Omental fat pad (tissue), 4 donors: ENCODE measurements around the gene ENTPD8. TPM values are rescaled to one million over a fixed set of nuclear protein-coding genes. Genes with fewer than 3 reads are reported as not detected.

Source experiments
- ATAC-seq: fragments of 150-250 bp; one replicate; pipeline ENCODE4 v1.9.1; 2016; ENCODE audit warnings: mild to moderate bottlenecking, moderate library complexity; ENCODE audit not compliant: low FRiP score
- DNase-seq: peaks from one replicate; pipeline ENCODE4 v3.0.0-alpha.2; 2019; ENCODE audit warnings: low spot score
- total RNA-seq, 4 donors: library from RNA; depleted of rRNA; stranded (reverse); fragments of >200 nt; gene quantifications; one replicate each; pipeline ENCODE4 v1.1.0, GENCODE V29; 2016
- TF ChIP-seq, protein P1 (sequence below), 3 donors: fragments of 450-650 bp; IDR thresholded peaks; one replicate each; pipeline ENCODE4 v1.5.1; 2016 to 2017; ENCODE audit warnings: antibody characterized with exemption in 3 of 3, mild to moderate bottlenecking in 3 of 3, moderate library complexity in 2 of 3

ENTPD8 gene
- total RNA-seq, 4 donors from 2014 or later = not detected

DNA sequence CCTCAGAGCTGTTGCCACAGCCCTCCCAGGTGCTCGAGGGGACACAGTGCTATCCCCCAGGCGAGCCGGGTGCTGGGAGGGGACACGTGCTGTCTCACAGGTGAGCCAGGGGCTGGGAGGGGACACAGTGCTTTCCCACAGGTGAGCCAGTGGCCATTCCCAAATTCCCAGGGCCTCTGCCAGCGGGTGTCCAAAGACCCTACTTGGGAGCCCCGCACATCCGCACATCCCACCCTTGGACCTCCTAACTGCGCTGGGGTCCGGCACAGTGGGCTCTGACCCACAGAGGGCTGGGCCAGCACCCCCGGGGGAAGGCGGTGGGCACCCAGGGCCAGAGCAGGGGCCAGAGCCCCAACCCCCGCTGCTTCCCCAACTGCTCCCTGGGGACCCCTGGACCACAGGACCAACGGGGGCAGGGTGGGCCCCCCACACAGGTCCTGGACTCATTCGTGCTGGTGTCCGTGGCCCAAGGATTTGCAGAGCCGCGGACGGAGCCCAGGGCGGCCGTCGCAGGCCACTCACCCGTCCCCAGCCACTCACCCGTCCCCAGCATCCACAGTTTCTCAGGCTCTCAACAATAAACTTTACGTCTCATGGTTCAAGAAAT lies 36.1 kb downstream of the ENTPD8 start:
- ATAC-seq (no peak), DNase-seq (no peak)
- TF ChIP-seq, protein P1, sequence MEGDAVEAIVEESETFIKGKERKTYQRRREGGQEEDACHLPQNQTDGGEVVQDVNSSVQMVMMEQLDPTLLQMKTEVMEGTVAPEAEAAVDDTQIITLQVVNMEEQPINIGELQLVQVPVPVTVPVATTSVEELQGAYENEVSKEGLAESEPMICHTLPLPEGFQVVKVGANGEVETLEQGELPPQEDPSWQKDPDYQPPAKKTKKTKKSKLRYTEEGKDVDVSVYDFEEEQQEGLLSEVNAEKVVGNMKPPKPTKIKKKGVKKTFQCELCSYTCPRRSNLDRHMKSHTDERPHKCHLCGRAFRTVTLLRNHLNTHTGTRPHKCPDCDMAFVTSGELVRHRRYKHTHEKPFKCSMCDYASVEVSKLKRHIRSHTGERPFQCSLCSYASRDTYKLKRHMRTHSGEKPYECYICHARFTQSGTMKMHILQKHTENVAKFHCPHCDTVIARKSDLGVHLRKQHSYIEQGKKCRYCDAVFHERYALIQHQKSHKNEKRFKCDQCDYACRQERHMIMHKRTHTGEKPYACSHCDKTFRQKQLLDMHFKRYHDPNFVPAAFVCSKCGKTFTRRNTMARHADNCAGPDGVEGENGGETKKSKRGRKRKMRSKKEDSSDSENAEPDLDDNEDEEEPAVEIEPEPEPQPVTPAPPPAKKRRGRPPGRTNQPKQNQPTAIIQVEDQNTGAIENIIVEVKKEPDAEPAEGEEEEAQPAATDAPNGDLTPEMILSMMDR (IDR thresholded peaks at IDR 0.05) = no peak

DNA sequence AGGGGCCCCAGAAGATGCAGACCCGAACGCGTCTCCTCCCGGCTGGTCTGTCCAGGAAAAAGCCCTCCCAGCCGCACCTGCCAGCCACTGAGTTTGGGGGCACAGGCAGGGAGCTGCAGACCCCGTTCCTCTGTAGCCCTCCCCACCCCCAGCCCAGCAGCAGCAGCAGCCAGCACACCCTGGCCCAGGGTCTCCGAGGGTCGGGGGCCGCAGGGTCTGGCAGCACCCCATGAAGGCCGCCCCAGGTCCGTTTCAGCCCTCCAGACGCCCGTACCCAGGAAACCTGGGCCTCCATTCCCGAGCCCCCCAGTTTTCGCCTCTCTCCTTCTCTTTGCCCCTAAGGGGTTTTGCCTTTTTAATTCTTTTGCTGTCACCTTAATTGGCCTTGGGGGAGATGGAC lies 37.9 kb downstream of the ENTPD8 start:
- ATAC-seq = no peak
- no peak for DNase-seq
- TF ChIP-seq, protein P1 (IDR thresholded peaks at IDR 0.05) = no peak

DNA sequence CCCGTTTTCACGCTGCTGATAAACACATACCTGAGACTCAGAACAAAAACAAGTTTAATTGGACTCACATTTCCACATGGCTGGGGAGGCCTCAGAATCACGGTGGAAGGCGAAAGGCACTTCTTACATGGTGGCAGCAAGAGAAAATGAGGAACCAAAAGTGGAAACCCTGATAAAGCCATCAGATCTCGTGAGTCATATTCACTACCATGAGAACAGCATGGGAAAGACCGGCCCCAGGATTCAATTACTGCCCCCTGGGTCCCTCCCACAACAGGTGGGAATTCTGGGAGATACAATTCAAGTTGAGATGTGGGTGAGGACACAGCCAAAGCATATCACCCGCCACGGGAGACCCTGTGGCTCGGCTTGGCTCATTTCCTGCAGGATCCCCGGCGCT lies 38.4 kb downstream of the ENTPD8 start:
- ATAC-seq (no peak), DNase-seq (no peak)
- TF ChIP-seq, protein P1 (IDR thresholded peaks at IDR 0.05) = no peak

DNA sequence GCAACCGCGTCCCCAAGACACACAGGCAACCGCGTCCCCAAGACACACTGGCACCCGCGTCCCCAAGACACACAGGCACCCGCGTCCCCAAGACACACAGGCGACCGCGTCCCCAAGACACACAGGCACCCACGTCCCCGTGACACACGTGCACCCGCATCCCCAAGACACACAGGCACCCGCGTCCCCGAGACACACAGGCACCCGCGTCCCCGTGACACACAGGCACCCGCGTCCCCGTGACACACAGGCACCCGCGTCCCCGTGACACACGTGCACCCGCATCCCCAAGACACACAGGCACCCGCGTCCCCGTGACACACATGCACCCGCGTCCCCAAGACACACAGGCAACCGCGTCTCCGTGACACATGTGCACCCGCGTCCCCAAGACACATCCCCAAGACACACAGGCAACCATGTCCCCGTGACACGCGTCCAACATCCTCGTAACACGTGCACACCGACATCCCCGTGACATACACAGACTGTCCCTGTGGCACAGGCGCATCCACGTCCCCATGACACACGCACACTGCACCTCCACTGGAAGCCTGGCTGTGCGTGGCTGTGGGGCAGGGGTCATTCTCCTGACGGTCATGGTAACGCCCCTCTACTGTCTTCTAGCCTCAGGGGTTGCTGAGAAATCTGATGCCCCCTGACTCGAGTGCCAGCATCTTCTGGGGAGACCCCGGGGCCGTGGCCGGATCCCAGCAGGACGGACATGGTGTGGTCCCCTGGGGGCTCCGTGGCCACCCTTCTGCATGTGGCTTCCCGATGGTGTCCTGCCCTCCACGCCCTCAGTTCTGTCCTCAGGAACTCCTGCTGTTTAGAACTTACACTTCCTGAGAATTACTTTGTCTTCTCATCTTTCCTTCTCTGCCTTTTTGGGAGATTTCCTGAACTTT lies 42.3 kb downstream of the ENTPD8 start:
- TF ChIP-seq, protein P1 (IDR thresholded peaks at IDR 0.05) = no peak
- DNase-seq (no peak), ATAC-seq (no peak)

DNA sequence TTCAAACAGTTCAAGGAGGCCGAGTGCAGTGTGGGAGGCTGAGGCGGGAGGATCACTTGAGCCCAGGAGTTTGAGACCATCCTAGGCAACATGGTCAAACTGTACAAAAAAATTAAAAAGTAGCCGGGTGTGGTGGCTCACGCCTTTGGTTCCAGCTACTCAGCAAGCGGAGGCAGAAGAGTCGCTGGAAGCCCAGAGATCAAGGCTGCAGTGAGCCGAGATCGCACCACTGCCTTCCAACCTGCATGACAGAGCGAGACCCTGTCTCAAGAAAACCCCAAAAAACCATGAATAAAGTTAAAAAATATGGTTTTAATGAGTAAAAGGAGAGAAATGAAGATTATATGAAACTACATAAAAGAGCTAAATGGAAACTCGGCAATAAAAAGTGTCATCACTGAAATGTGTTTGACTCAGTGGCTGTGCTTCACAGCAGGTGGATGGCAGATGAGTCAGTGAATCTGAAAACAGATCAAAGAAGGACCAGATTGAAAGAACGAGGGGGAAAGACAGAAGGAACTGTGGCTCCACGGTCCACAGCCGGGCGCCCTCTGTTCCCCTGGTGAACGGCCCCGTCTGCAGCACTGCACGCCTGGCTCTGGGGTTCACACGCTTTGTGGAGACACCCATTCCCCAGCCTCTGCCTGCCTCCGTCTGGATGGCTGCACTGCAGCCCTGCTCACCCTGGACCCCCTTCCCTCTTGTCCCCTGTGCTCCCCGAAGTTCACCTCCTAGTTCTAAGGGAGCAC lies 43.3 kb downstream of the ENTPD8 start:
- ATAC-seq (no peak), DNase-seq (no peak)
- TF ChIP-seq, protein P1 (IDR thresholded peaks at IDR 0.05) = no peak

DNA sequence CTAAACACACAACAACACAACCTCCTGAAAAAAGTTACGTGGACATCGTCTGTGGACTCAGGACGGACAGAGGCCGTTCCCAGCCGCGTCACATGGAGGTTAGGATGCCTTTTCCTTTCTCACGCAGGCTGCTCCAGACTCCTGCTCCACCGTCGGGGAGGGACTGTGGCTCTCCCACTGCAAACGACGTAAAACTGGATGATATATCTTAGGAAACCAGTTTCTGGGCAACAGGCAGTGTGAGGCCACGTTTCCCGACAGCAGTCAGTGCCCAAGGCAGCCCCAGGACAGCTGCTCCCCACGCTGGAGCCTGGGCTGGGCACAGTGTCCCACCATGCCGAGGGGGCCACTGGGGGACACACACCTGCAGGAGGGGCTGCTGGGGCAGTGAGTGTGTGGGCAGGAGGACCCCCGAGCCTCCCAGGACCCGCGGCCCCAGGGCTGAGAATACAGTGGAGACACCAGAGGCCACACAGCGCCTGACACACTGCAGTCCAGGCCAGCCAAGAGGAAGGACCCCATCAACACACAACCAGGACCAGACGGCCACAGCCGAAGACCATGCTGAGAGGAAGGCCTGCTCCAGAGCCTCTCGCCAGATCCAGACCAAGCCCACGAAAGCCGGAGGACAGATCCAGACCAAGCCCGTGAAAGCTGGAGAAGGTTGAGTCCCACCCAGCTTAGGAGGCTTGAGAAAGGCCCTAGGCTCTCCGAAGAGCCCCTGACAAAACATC lies 44.4 kb downstream of the ENTPD8 start:
- no peak for ATAC-seq
- no peak for DNase-seq
- TF ChIP-seq, protein P1 (IDR thresholded peaks at IDR 0.05) = no peak
